ENCODE results near the gene ZNF574. TPM values are rescaled to one million over a fixed set of nuclear protein-coding genes. Genes with fewer than 3 reads are reported as not detected.

The ZNF574 gene
- total RNA-seq, 4 donors from 2014 or later, result 31.1 to 42.9 (median 33.5) TPM

- DNase-seq (ENCODE audit: low spot score in 2 of 2), result no peak
- Histone ChIP-seq H3K9me3 (no peaks in the 10 kb centered on the region), H3K4me1 (peaks cover 29% of the 10 kb centered on the region), H3K27me3 (no peaks in the 10 kb centered on the region), H3K4me3 (no peak overlapping the region), H3K27ac (no peak overlapping the region), H3K36me3 (peaks cover 44% of the 10 kb centered on the region)
- 74% methylated on average over 7 of the region's 15 CpGs for WGBS
- no peak for TF ChIP-seq CTCF (IDR thresholded peaks at IDR 0.05)
- no peak for TF ChIP-seq POLR2AphosphoS5 (IDR thresholded peaks at IDR 0.05)
- TF ChIP-seq POLR2A (IDR thresholded peaks at IDR 0.05), result no peak
- no peak for TF ChIP-seq EP300 (IDR thresholded peaks at IDR 0.05)
These were observed 2.7 kb downstream of the ZNF574 start for GRCh38 chr19:42078538-42079275.

- H3K4me1 ChIP-seq, result peaks cover 29% of the 10 kb centered on the region
These were observed 3.3 kb downstream of the ZNF574 start for GRCh38 chr19:42079276-42079669.

GRCh38 chr19:42079886-42080763, 4.2 kb downstream of the ZNF574 start:
- TF ChIP-seq CTCF (IDR thresholded peaks at IDR 0.05), result no peak
- TF ChIP-seq POLR2AphosphoS5 (IDR thresholded peaks at IDR 0.05), result no peak
- TF ChIP-seq POLR2A (IDR thresholded peaks at IDR 0.05), result no peak
- TF ChIP-seq EP300 (IDR thresholded peaks at IDR 0.05), result no peak
- 85% methylated on average over 21 of the region's 44 CpGs for WGBS
- H3K27ac ChIP-seq, result no peak overlapping the region
- no peaks in the 10 kb centered on the region for H3K9me3 ChIP-seq
- H3K4me1 ChIP-seq, result peaks cover 21% of the 10 kb centered on the region
- H3K36me3 ChIP-seq, result peaks cover 44% of the 10 kb centered on the region
- no peak for DNase-seq (ENCODE audit: low spot score in 2 of 2)
- no peak overlapping the region for H3K4me3 ChIP-seq
- H3K27me3 ChIP-seq, result no peaks in the 10 kb centered on the region

More at GRCh38 chr19:42079276-42079669, 3.3 kb downstream of the ZNF574 start:
- 91% methylated on average over 10 of the region's 16 CpGs for WGBS
- TF ChIP-seq POLR2A (IDR thresholded peaks at IDR 0.05) (no peak), CTCF (IDR thresholded peaks at IDR 0.05) (no peak), EP300 (IDR thresholded peaks at IDR 0.05) (no peak), POLR2AphosphoS5 (IDR thresholded peaks at IDR 0.05) (no peak)
- Histone ChIP-seq H3K36me3 (peaks cover 44% of the 10 kb centered on the region), H3K9me3 (no peaks in the 10 kb centered on the region), H3K4me3 (no peak overlapping the region), H3K27ac (no peak overlapping the region), H3K27me3 (no peaks in the 10 kb centered on the region)
- no peak for DNase-seq (ENCODE audit: low spot score in 2 of 2)

DNA sequence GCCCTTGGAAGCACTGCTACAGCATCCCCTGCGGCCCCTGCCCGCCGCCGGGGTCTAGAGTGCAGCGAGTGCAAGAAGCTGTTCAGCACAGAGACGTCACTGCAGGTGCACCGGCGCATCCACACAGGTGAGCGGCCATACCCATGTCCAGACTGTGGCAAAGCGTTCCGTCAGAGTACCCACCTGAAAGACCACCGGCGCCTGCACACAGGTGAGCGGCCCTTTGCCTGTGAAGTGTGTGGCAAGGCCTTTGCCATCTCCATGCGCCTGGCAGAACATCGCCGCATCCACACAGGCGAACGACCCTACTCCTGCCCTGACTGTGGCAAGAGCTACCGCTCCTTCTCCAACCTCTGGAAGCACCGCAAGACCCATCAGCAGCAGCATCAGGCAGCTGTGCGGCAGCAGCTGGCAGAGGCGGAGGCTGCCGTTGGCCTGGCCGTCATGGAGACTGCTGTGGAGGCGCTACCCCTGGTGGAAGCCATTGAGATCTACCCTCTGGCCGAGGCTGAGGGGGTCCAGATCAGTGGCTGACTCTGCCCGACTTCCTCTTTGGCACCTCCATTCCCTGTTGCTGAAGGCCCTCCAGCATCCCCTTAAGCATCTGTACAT, 4.9 kb downstream of the ZNF574 start:
- TF ChIP-seq POLR2A (IDR thresholded peaks at IDR 0.05) (no peak), CTCF (IDR thresholded peaks at IDR 0.05) (no peak), EP300 (IDR thresholded peaks at IDR 0.05) (no peak), POLR2AphosphoS5 (IDR thresholded peaks at IDR 0.05) (no peak)
- no peaks in the 10 kb centered on the region for H3K9me3 ChIP-seq
- H3K4me1 ChIP-seq, result peaks cover 19% of the 10 kb centered on the region
- no peak overlapping the region for H3K4me3 ChIP-seq
- H3K27ac ChIP-seq, result no peak overlapping the region
- DNase-seq (ENCODE audit: low spot score in 2 of 2), result no peak
- WGBS, result 96% methylated on average over 19 of the region's 28 CpGs
- peaks cover 44% of the 10 kb centered on the region for H3K36me3 ChIP-seq
- no peaks in the 10 kb centered on the region for H3K27me3 ChIP-seq
